Smooth muscle cell of bladder (primary cell): ENCODE results near the gene IFNA2. TPM values are rescaled to one million over a fixed set of nuclear protein-coding genes. Genes with fewer than 3 reads are reported as not detected.

ENCODE experiments used
- total RNA-seq: library from RNA; depleted of rRNA; stranded (reverse); fragments of >200 nt; gene quantifications from 2 replicates; pipeline ENCODE4 v1.2.3, GENCODE V29; 2014

The IFNA2 gene
- not detected in 2 replicates for total RNA-seq

GRCh38 chr9:21385131-21385670 lies at the start of gene IFNA2:
IFNA2 (minus strand) TSS chr9:21385398; CDS start chr9:21385329, 69 bp downstream.

GRCh38 chr9:21408817-21409216 lies 23.6 kb upstream of the IFNA2 start, which contains the start of gene IFNA8:
IFNA8 (plus strand) TSS chr9:21409117; CDS start chr9:21409177, 60 bp downstream.

GRCh38 chr9:21367957-21368356 lies 17.2 kb downstream of the IFNA2 start, which contains the start of gene IFNA13:
IFNA13 (minus strand) TSS chr9:21368057; CDS start chr9:21368010, 47 bp downstream.

GRCh38 chr9:21350787-21351186 lies 34.4 kb downstream of the IFNA2 start, which contains the start of gene IFNA6:
IFNA6 (minus strand) TSS chr9:21350887; CDS start chr9:21350887, 0 bp downstream.

GRCh38 chr9:21334701-21335632 lies 50.2 kb downstream of the IFNA2 start, which contains the start of gene KLHL9:
KLHL9 (minus strand) TSS chr9:21335404; CDS start chr9:21334859, 545 bp downstream.

Other genes with a start within 250 kb of the IFNA2 start
- not detected in 2 replicates for gene IFNW1, start 243.6 kb downstream of the IFNA2 start, total RNA-seq
- gene IFNA21, start 218.7 kb downstream of the IFNA2 start, total RNA-seq = not detected in 2 replicates
- not detected in 2 replicates for gene IFNA4, start 197.8 kb downstream of the IFNA2 start, total RNA-seq
- gene IFNA7, start 183.2 kb downstream of the IFNA2 start, total RNA-seq = not detected in 2 replicates
- not detected in 2 replicates for gene IFNA10, start 178.3 kb downstream of the IFNA2 start, total RNA-seq
- gene IFNA16, start 168.1 kb downstream of the IFNA2 start, total RNA-seq = not detected in 2 replicates
- not detected in 2 replicates for gene IFNA17, start 157.2 kb downstream of the IFNA2 start, total RNA-seq
- not detected in 2 replicates for gene IFNA14, start 145.4 kb downstream of the IFNA2 start, total RNA-seq
- not detected in 2 replicates for gene IFNA5, start 80.1 kb downstream of the IFNA2 start, total RNA-seq
- 29.2 and 37.3 TPM in 2 replicates for gene KLHL9, start 50.0 kb downstream of the IFNA2 start, total RNA-seq
- gene IFNA6, start 34.5 kb downstream of the IFNA2 start, total RNA-seq = not detected in 2 replicates
- not detected in 2 replicates for gene IFNA13, start 17.3 kb downstream of the IFNA2 start, total RNA-seq
- not detected in 2 replicates for gene IFNA8, start 23.7 kb upstream of the IFNA2 start, total RNA-seq
- gene IFNA1, start 55.0 kb upstream of the IFNA2 start, total RNA-seq = not detected in 2 replicates
- gene IFNE, start 96.9 kb upstream of the IFNA2 start, total RNA-seq = 1.8 and 3.3 TPM in 2 replicates